ENCODE measurements around the gene FAM237A. TPM values are rescaled to one million over a fixed set of nuclear protein-coding genes. Genes with fewer than 3 reads are reported as not detected.

The FAM237A gene
- total and polyA plus RNA-seq, 9 of the 15 experiments (the other 6 are each of a cell fraction or from before 2014, with no cell fraction given): not detected

DNA sequence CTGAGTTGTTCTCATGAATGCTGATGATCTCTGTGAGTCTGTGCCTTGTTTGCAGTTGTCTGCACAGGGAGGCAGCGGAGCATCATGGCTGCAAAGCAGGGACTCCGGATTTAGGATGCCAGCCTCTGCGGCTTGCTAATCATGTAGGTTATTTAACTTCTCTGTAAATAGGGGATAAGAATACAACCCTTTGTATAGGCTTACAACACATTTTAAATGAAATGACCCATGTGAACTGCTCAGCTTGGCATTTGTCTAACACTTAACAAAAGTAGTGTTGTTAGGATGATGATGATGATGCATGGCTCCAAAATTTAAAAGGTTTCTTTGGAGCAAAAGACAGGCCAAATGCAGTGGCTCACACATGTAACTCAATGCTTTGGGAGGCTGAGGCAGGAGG lies 56.5 kb downstream of the FAM237A start:
- no peaks in the 10 kb centered on the region; a peak in 1 of 5 replicates for H3K27me3 ChIP-seq (ENCODE audit: control insufficient read depth in 2 of 2, insufficient read depth in 2 of 2, low read length in 2 of 2)
- ChIA-PET CTCF (ENCODE audit: low intra/inter-chr PET ratio) (no interaction called here), POLR2A (no interaction called here)
- WGBS (ENCODE audit: insufficient coverage, low coverage, missing lambda C conversion rate): 4% methylated on average over 3 of the region's 3 CpGs
- H3K9me3 ChIP-seq (replicated peaks; ENCODE audit: control insufficient read depth, insufficient read depth, low read depth, low read length): no peaks in the 10 kb centered on the region
- FAIRE-seq (no peak), ATAC-seq (no peak), DNase-seq (ENCODE audit: extremely low read depth in 1 of 4, low spot score in 3 of 4) (no peak)
- intact Hi-C loops (cut with micrococcal nuclease): loop anchor here (10.0 kb wide), 1 partner anchor 304 kb away; no protein-coding TSS in a partner anchor
- H3K36me3 ChIP-seq (ENCODE audit: control insufficient read depth, insufficient read depth, low read length): no peaks in the 10 kb centered on the region
- H3K4me3 ChIP-seq: no peak overlapping the region
- no TSS peak for BruUV-seq (replicated peaks)
- H3K9me1 ChIP-seq (ENCODE audit: control insufficient read depth, insufficient read depth, low read length): no peaks in the 10 kb centered on the region
- H4K20me1 ChIP-seq (replicated peaks; ENCODE audit: control insufficient read depth, insufficient read depth, low read length): no peaks in the 10 kb centered on the region
- H3K4me1 ChIP-seq (replicated peaks in 1 of 2; ENCODE audit: control insufficient read depth in 2 of 2, insufficient read depth in 2 of 2, low read length in 2 of 2): no peaks in the 10 kb centered on the region
- H3K9ac ChIP-seq (ENCODE audit: insufficient read depth in 1 of 2, low read depth in 2 of 2, low read length in 2 of 2): no peak overlapping the region
- TF ChIP-seq ETV5 (CRISPR knock-in tag; IDR thresholded peaks at IDR 0.05; ENCODE audit: low read depth): no peak
- TF ChIP-seq ZFP30 (CRISPR knock-in tag; IDR thresholded peaks at IDR 0.05; ENCODE audit: borderline replicate concordance): no peak
- TF ChIP-seq GATA2 (CRISPR knock-in tag; IDR thresholded peaks at IDR 0.05): no peak
- no peak for TF ChIP-seq TAF7 (tag; IDR thresholded peaks at IDR 0.05)
- no peak for TF ChIP-seq HOXB6 (CRISPR knock-in tag; IDR thresholded peaks at IDR 0.05; ENCODE audit: borderline replicate concordance)
- no peak for TF ChIP-seq ZNF551 (CRISPR knock-in tag; IDR thresholded peaks at IDR 0.05)
- TF ChIP-seq ZNF780A (CRISPR knock-in tag; IDR thresholded peaks at IDR 0.05): no peak
- TF ChIP-seq FUS (optimal IDR thresholded peaks at IDR 0.05; ENCODE audit: low read depth, low read length): no peak
- TF ChIP-seq ZNF23 (CRISPR knock-in tag; IDR thresholded peaks at IDR 0.05): no peak
- TF ChIP-seq CBX1 (IDR thresholded peaks at IDR 0.05; ENCODE audit: low read depth): no peak
- no peak for TF ChIP-seq ZBTB8A (IDR thresholded peaks at IDR 0.05; ENCODE audit: partially characterized antibody)
- TF ChIP-seq RBM34 (IDR thresholded peaks at IDR 0.05; ENCODE audit: borderline replicate concordance, insufficient read depth, low read length): no peak
- TF ChIP-seq BMI1 (IDR thresholded peaks at IDR 0.05; ENCODE audit: low read length): no peak
- H2AFZ ChIP-seq (ENCODE audit: low read depth, low read length): no peak overlapping the region
- H3K79me2 ChIP-seq (ENCODE audit: control insufficient read depth, insufficient read depth, low read length): no peaks in the 10 kb centered on the region
- in situ Hi-C loops (cut with MboI): no loop called here
- H3K4me2 ChIP-seq (ENCODE audit: insufficient read depth, low read length): no peak overlapping the region
- no peak overlapping the region for H3K27ac ChIP-seq (ENCODE audit: extremely low read depth, low read depth, low read length)

Other genes with a start within 250 kb of the FAM237A start
- gene ADAM23, start 199.0 kb upstream of the FAM237A start, total RNA-seq (2014; rRNA removed): not detected in 2 replicates
- gene ADAM23, start 199.0 kb upstream of the FAM237A start, total RNA-seq (2014; rRNA removed; fragmentation: Illumina TruSeq; extraction: Trizol): not detected in 2 replicates
- gene ADAM23, start 199.0 kb upstream of the FAM237A start, total RNA-seq (2015; rRNA removed; fragmentation: Illumina TruSeq; extraction: Trizol): not detected in 2 replicates
- 0.02 and 0.16 TPM in 2 replicates for gene ADAM23, start 199.0 kb upstream of the FAM237A start, total RNA-seq (2021)
- not detected in 2 replicates for gene ADAM23, start 199.0 kb upstream of the FAM237A start, polyA plus RNA-seq (2011; rRNA removed)
- not detected in 2 replicates for gene ADAM23, start 199.0 kb upstream of the FAM237A start, polyA plus RNA-seq (2014; fragmentation: Illumina TruSeq; extraction: Trizol)
- not detected for gene ADAM23, start 199.0 kb upstream of the FAM237A start, polyA plus RNA-seq (2014; fragmentation: Nextera tagmentation; extraction: Ambion mirVana)
- gene ADAM23, start 199.0 kb upstream of the FAM237A start, polyA plus RNA-seq (2014; rRNA removed): not detected in 2 replicates
- not detected in 2 replicates for gene DYTN, start 75.9 kb downstream of the FAM237A start, total RNA-seq (2014; rRNA removed)
- gene DYTN, start 75.9 kb downstream of the FAM237A start, total RNA-seq (2014; rRNA removed; fragmentation: Illumina TruSeq; extraction: Trizol): not detected in 2 replicates
- gene DYTN, start 75.9 kb downstream of the FAM237A start, total RNA-seq (2015; rRNA removed; fragmentation: Illumina TruSeq; extraction: Trizol): not detected in 2 replicates
- not detected in 2 replicates for gene DYTN, start 75.9 kb downstream of the FAM237A start, total RNA-seq (2021)
- gene DYTN, start 75.9 kb downstream of the FAM237A start, polyA plus RNA-seq (2011; rRNA removed): not detected in 2 replicates
- not detected in 2 replicates for gene DYTN, start 75.9 kb downstream of the FAM237A start, polyA plus RNA-seq (2014; fragmentation: Illumina TruSeq; extraction: Trizol)
- gene DYTN, start 75.9 kb downstream of the FAM237A start, polyA plus RNA-seq (2014; fragmentation: Nextera tagmentation; extraction: Ambion mirVana): not detected
- gene DYTN, start 75.9 kb downstream of the FAM237A start, polyA plus RNA-seq (2014; rRNA removed): not detected in 2 replicates
- gene MDH1B, start 122.8 kb downstream of the FAM237A start, total RNA-seq (2014; rRNA removed): 0.08 TPM in 1 of 2 replicates, not detected in the other
- gene MDH1B, start 122.8 kb downstream of the FAM237A start, total RNA-seq (2014; rRNA removed; fragmentation: Illumina TruSeq; extraction: Trizol): 0.15 TPM in 1 of 2 replicates, not detected in the other
- 0.08 TPM in 1 of 2 replicates, not detected in the other for gene MDH1B, start 122.8 kb downstream of the FAM237A start, total RNA-seq (2015; rRNA removed; fragmentation: Illumina TruSeq; extraction: Trizol)
- gene MDH1B, start 122.8 kb downstream of the FAM237A start, total RNA-seq (2021): 0.07 TPM in 1 of 2 replicates, not detected in the other
- 0.06 and 0.08 TPM in 2 replicates for gene MDH1B, start 122.8 kb downstream of the FAM237A start, polyA plus RNA-seq (2011; rRNA removed)
- 0.14 TPM in 1 of 2 replicates, not detected in the other for gene MDH1B, start 122.8 kb downstream of the FAM237A start, polyA plus RNA-seq (2014; fragmentation: Illumina TruSeq; extraction: Trizol)
- gene MDH1B, start 122.8 kb downstream of the FAM237A start, polyA plus RNA-seq (2014; fragmentation: Nextera tagmentation; extraction: Ambion mirVana): under 1 TPM in 1 of 2 experiments, not detected in 1; 0.14 TPM
- 0.16 TPM in 1 of 2 replicates, not detected in the other for gene MDH1B, start 122.8 kb downstream of the FAM237A start, polyA plus RNA-seq (2014; rRNA removed)
- gene FASTKD2, start 123.1 kb downstream of the FAM237A start, total RNA-seq (2014; rRNA removed): 20.8 and 21.6 TPM in 2 replicates
- 50.4 and 54.1 TPM in 2 replicates for gene FASTKD2, start 123.1 kb downstream of the FAM237A start, total RNA-seq (2014; rRNA removed; fragmentation: Illumina TruSeq; extraction: Trizol)
- 37.0 and 39.1 TPM in 2 replicates for gene FASTKD2, start 123.1 kb downstream of the FAM237A start, total RNA-seq (2015; rRNA removed; fragmentation: Illumina TruSeq; extraction: Trizol)
- gene FASTKD2, start 123.1 kb downstream of the FAM237A start, total RNA-seq (2021): 26.1 and 27.4 TPM in 2 replicates
- 39.7 and 55.0 TPM in 2 replicates for gene FASTKD2, start 123.1 kb downstream of the FAM237A start, polyA plus RNA-seq (2011; rRNA removed)
- gene FASTKD2, start 123.1 kb downstream of the FAM237A start, polyA plus RNA-seq (2014; fragmentation: Illumina TruSeq; extraction: Trizol): 33.7 and 37.1 TPM in 2 replicates
- 10 to 100 TPM; 84.9 to 90.6 TPM for gene FASTKD2, start 123.1 kb downstream of the FAM237A start, polyA plus RNA-seq (2014; fragmentation: Nextera tagmentation; extraction: Ambion mirVana)
- gene FASTKD2, start 123.1 kb downstream of the FAM237A start, polyA plus RNA-seq (2014; rRNA removed): 22.9 and 26.6 TPM in 2 replicates